Endothelial cell of umbilical vein (primary cell): ENCODE data around the gene TBC1D10A. TPM values are rescaled to one million over a fixed set of nuclear protein-coding genes. Genes with fewer than 3 reads are reported as not detected.

Source experiments
- BruUV-seq: library from RNA; stranded (reverse); fragments of 400-500 nt; replicated peaks from 2 replicates; lab custom pipeline; 2021; lab: Mats Ljungman, UMichigan
- CTCF ChIA-PET: fragments of 300-600, 350-600 bp; sonication (Branson Sonifier 250); formaldehyde crosslinking; loops from one replicate; lab custom pipeline; 2021; ENCODE audit warnings: antibody characterized with exemption, inconsistent platforms; lab: Charles Lee
- POLR2A ChIA-PET: fragments of 300-600, 350-600 bp; sonication (Branson Sonifier 250); formaldehyde crosslinking; loops from one replicate; lab custom pipeline; 2021; ENCODE audit warnings: antibody characterized with exemption, inconsistent platforms; lab: Charles Lee
- DNase-seq: peaks from one replicate; pipeline ENCODE4 v3.0.0-alpha.2; 2011; ENCODE audit warnings: low read depth, low spot score
- FAIRE-seq: peaks from 2 replicates; lab custom pipeline; 2011; peaks lifted over from hg19 to GRCh38; lab: Jason Lieb, UNC
- H2AFZ ChIP-seq: 2 replicates; pipeline ENCODE4 v1.6.0; 2012; ENCODE audit warnings: low read depth, low read length, control low read depth, inconsistent platforms
- H3K27ac ChIP-seq: 2 replicates; pipeline ENCODE4 v1.5.1; 2011; ENCODE audit warnings: low read depth, mild to moderate bottlenecking, control low read depth, low read length, moderate library complexity; ENCODE audit not compliant: insufficient read depth
- H3K27me3 ChIP-seq, 2 experiments: 2 replicates each; pipeline versions ENCODE4 v1.6.0 to v1.6.1; 2011; ENCODE audit warnings: low read length in 2 of 2, mixed read lengths in 1 of 2; ENCODE audit not compliant: control insufficient read depth in 2 of 2, insufficient read depth in 2 of 2
- H3K36me3 ChIP-seq, 2 experiments: 2 replicates in 1 of 2; 3 replicates in 1 of 2; pipeline ENCODE4 v1.5.1; 2011; ENCODE audit warnings: low read length in 2 of 2, mild to moderate bottlenecking in 1 of 2, moderate library complexity in 1 of 2; ENCODE audit not compliant: control insufficient read depth in 2 of 2, insufficient read depth in 2 of 2; ENCODE audit errors: extremely low read depth in 1 of 2
- H3K4me1 ChIP-seq: 3 replicates; pipeline ENCODE4 v1.5.1; 2011; ENCODE audit warnings: mild to moderate bottlenecking, low read length; ENCODE audit not compliant: control insufficient read depth, insufficient read depth; ENCODE audit errors: extremely low read depth
- H3K4me2 ChIP-seq: 2 replicates; pipeline ENCODE4 v1.6.1; 2011; ENCODE audit warnings: low read length, control low read depth, mixed read lengths; ENCODE audit not compliant: insufficient read depth
- H3K4me3 ChIP-seq, 3 experiments: fragments of 200-600 bp in 1 of 3; sonication (generic), shearing (Covaris generic) in 1 of 3; replicated peaks in 1 of 3; 2 replicates each; pipeline ENCODE4 v1.5.1; 2011 to 2016; ENCODE audit warnings: control low read depth in 3 of 3, low read length in 3 of 3, mild to moderate bottlenecking in 2 of 3, inconsistent platforms in 1 of 3, low read depth in 1 of 3, moderate library complexity in 1 of 3; ENCODE audit not compliant: insufficient read depth in 1 of 3
- H3K79me2 ChIP-seq: 2 replicates; pipeline ENCODE4 v1.6.0; 2012; ENCODE audit warnings: low read length, inconsistent platforms; ENCODE audit not compliant: control insufficient read depth, insufficient read depth
- H3K9ac ChIP-seq: replicated peaks from 2 replicates; pipeline ENCODE3; 2011; ENCODE audit warnings: low read length, control low read depth; ENCODE audit not compliant: insufficient read depth; ENCODE audit errors: extremely low read depth
- H3K9me1 ChIP-seq: replicated peaks from 3 replicates; pipeline ENCODE4 v1.6.0; 2011; ENCODE audit warnings: mild to moderate bottlenecking, low read length; ENCODE audit not compliant: control insufficient read depth, insufficient read depth; ENCODE audit errors: extremely low read depth
- H3K9me3 ChIP-seq: replicated peaks from 2 replicates; pipeline ENCODE4 v1.5.1; 2012; ENCODE audit warnings: low read length, inconsistent platforms; ENCODE audit not compliant: control insufficient read depth, insufficient read depth
- H4K20me1 ChIP-seq: replicated peaks from 2 replicates; pipeline ENCODE3; 2011; ENCODE audit warnings: mild to moderate bottlenecking, low read length; ENCODE audit not compliant: control insufficient read depth, insufficient read depth; ENCODE audit errors: extremely low read depth
- CTCF ChIP-seq, 2 donors: IDR thresholded peaks; 1 replicate in 1 of 2; 2 replicates in 1 of 2; pipeline ENCODE4 v1.5.1; 2011; ENCODE audit warnings: low read length in 2 of 2, mild to moderate bottlenecking in 2 of 2, moderate library complexity in 2 of 2, control low read depth in 1 of 2, inconsistent platforms in 1 of 2, low read depth in 1 of 2; ENCODE audit not compliant: insufficient read depth in 1 of 2; ENCODE audit errors: extremely low read depth in 1 of 2
- EZH2 ChIP-seq: IDR thresholded peaks from 2 replicates; pipeline ENCODE4 v1.6.1; 2012; ENCODE audit warnings: borderline replicate concordance, low read depth, mild to moderate bottlenecking, moderate library complexity, low read length, inconsistent platforms; ENCODE audit not compliant: severe bottlenecking
- FOS ChIP-seq: IDR thresholded peaks from 2 replicates; pipeline ENCODE4 v1.6.1; 2011; ENCODE audit warnings: mild to moderate bottlenecking, low read length, moderate library complexity, borderline replicate concordance; ENCODE audit not compliant: insufficient read depth
- GATA2 ChIP-seq: IDR thresholded peaks from 2 replicates; pipeline ENCODE4 v1.7.0; 2011; ENCODE audit warnings: low read depth, mild to moderate bottlenecking, moderate library complexity, mixed read lengths, low read length; ENCODE audit not compliant: insufficient read length, insufficient read depth
- JUN ChIP-seq: IDR thresholded peaks from 2 replicates; pipeline ENCODE4 v1.6.1; 2011; ENCODE audit warnings: borderline replicate concordance, low read depth; ENCODE audit not compliant: insufficient read length, insufficient read depth
- MAX ChIP-seq: IDR thresholded peaks from 2 replicates; pipeline ENCODE4 v1.6.1; 2011; ENCODE audit not compliant: insufficient read depth, insufficient read length
- MYC ChIP-seq: IDR thresholded peaks from one replicate; pipeline ENCODE4 v1.6.1; 2011; ENCODE audit warnings: mild to moderate bottlenecking, low read depth, low read length
- POLR2A ChIP-seq: IDR thresholded peaks from 2 replicates; pipeline ENCODE4 v1.6.1; 2012; ENCODE audit warnings: low read depth, mild to moderate bottlenecking, control low read depth, low read length
- POLR2AphosphoS5 ChIP-seq: IDR thresholded peaks from 2 replicates; pipeline ENCODE4 v1.6.1; 2012; ENCODE audit warnings: low read depth, mild to moderate bottlenecking, control low read depth, low read length, moderate library complexity; ENCODE audit not compliant: insufficient read depth
- dilution Hi-C: fragments of 300-500 bp; cut with MboI; formaldehyde crosslinking; loops from one replicate; pipeline ENCODE4 v1.15.0; 2019; ENCODE audit warnings: low sequenced_read_pairs; ENCODE audit not compliant: extremely low pct_ligation_motif_present
- intact Hi-C: fragments of 100-400 bp; cut with micrococcal nuclease; formaldehyde crosslinking; loops from one replicate; pipeline ENCODE4 v1.10.0; 2022
- polyA plus RNA-seq, 4 experiments: library from polyadenylated mRNA; depleted of rRNA in 3 of 4; stranded (reverse) in 3 of 4; unstranded in 1 of 4; fragments of >200 nt; gene quantifications; 2 replicates each; pipeline versions ENCODE4 v1.2.1 to v1.2.3, GENCODE V29; 2011 to 2012; ENCODE audit warnings: missing spikeins in 1 of 4
- total RNA-seq: library from RNA; stranded (reverse); gene quantifications from 2 replicates; pipeline ENCODE4 v1.2.3, GENCODE V29; 2021

Gene TBC1D10A
- total and polyA plus RNA-seq, 2 donors (not counting 3 experiments of a cell fraction or from before 2014, with no cell fraction given): 10.0 to 11.9 TPM

- DNase-seq (no peak), FAIRE-seq (no peak)
- ChIA-PET CTCF (interaction anchor here (1.5 to 3.6 kb wide), 6 partner anchors 133 to 163 kb away, joined by 4 to 214 read pairs (median 22); partner anchors contain the start of gene RNF215), POLR2A (interaction anchor here (1.3 kb wide), 1 partner anchor 146 kb away, joined by 3 read pairs; no protein-coding TSS in a partner anchor)
- Histone ChIP-seq H4K20me1 (no peaks in the 10 kb centered on the region), H3K27ac (no peak overlapping the region), H3K9me1 (no peaks in the 10 kb centered on the region), H3K9ac (no peak overlapping the region), H3K27me3 (no peaks in the 10 kb centered on the region), H3K79me2 (no peaks in the 10 kb centered on the region), H3K4me3 (no peak overlapping the region), H3K9me3 (no peaks in the 10 kb centered on the region), H3K4me1 (peaks cover 5% of the 10 kb centered on the region), H3K36me3 (no peaks in the 10 kb centered on the region), H2AFZ (no peak overlapping the region), H3K4me2 (no peak overlapping the region)
- BruUV-seq: no TSS peak
- dilution Hi-C loops: no loop called here
- intact Hi-C loops: no loop called here
- no peak for TF ChIP-seq POLR2A
- TF ChIP-seq POLR2AphosphoS5: no peak
- TF ChIP-seq JUN: no peak
- TF ChIP-seq MYC: no peak
- TF ChIP-seq GATA2: no peak
- TF ChIP-seq CTCF (IDR thresholded peaks at IDR 0.05; ENCODE audit: extremely low read depth in 1 of 2, insufficient read depth in 1 of 2, low read depth in 1 of 2, low read length in 2 of 2): no peak
- TF ChIP-seq EZH2: no peak
- TF ChIP-seq FOS: no peak
- TF ChIP-seq MAX: no peak
Observed at GRCh38 chr22:30254314-30254713, 72.4 kb downstream of the TBC1D10A start.
